ENCODE data around the gene SPAG16.

SPAG16 gene

DNA sequence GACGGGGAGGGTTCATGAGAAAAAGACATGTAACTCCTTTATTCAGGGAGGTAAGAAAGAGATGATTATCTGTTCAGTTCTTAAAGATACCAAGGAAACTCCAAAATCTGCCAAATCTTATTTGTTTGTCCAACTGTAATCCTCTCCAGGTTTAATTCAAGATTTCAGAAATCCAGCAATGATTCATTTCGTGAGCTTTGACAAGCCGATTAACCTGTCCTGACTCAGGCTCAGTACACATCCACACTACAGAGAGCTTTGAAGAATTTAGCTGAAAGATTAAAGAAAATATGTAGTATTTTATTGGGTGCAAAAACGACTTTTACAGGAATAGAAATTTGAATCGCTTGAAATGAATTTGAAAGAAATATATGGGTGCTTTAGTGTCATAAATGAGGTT is 1.1 kb downstream of the SPAG16 start:
- Histone ChIP-seq H3K9me3 (ENCODE audit: insufficient read depth, low read depth, low read length) (no peaks in the 10 kb centered on the region), H3K4me1 (ENCODE audit: insufficient read depth, low read length, poor library complexity, severe bottlenecking) (no peaks in the 10 kb centered on the region), H2AFZ (ENCODE audit: low read length) (no peak overlapping the region), H3K9me2 (replicated peaks; ENCODE audit: low read depth, low read length) (no peaks in the 10 kb centered on the region), H3F3A (ENCODE audit: low read depth) (no peaks in the 10 kb centered on the region), H3K4me2 (ENCODE audit: low read depth, low read length, poor library complexity, severe bottlenecking) (no peak overlapping the region), H4K20me1 (ENCODE audit: insufficient read depth, low read length, poor library complexity, severe bottlenecking) (no peaks in the 10 kb centered on the region), H3K4me3 (ENCODE audit: low read length, poor library complexity, severe bottlenecking) (no peak overlapping the region), H3K36me3 (ENCODE audit: insufficient read depth, low read length) (no peaks in the 10 kb centered on the region), H3K9ac (ENCODE audit: low read depth, low read length, poor library complexity, severe bottlenecking) (no peak overlapping the region), H3K79me2 (ENCODE audit: insufficient read depth, low read length) (no peaks in the 10 kb centered on the region), H3K27me3 (ENCODE audit: insufficient read depth, low read length, poor library complexity, severe bottlenecking) (no peaks in the 10 kb centered on the region)
- no peak for TF ChIP-seq EZH2phosphoT487 (IDR thresholded peaks at IDR 0.05; ENCODE audit: borderline replicate concordance)
- TF ChIP-seq, protein P1, sequence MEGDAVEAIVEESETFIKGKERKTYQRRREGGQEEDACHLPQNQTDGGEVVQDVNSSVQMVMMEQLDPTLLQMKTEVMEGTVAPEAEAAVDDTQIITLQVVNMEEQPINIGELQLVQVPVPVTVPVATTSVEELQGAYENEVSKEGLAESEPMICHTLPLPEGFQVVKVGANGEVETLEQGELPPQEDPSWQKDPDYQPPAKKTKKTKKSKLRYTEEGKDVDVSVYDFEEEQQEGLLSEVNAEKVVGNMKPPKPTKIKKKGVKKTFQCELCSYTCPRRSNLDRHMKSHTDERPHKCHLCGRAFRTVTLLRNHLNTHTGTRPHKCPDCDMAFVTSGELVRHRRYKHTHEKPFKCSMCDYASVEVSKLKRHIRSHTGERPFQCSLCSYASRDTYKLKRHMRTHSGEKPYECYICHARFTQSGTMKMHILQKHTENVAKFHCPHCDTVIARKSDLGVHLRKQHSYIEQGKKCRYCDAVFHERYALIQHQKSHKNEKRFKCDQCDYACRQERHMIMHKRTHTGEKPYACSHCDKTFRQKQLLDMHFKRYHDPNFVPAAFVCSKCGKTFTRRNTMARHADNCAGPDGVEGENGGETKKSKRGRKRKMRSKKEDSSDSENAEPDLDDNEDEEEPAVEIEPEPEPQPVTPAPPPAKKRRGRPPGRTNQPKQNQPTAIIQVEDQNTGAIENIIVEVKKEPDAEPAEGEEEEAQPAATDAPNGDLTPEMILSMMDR (conservative IDR thresholded peaks at IDR 0.05; ENCODE audit: low read length), result no peak

DNA sequence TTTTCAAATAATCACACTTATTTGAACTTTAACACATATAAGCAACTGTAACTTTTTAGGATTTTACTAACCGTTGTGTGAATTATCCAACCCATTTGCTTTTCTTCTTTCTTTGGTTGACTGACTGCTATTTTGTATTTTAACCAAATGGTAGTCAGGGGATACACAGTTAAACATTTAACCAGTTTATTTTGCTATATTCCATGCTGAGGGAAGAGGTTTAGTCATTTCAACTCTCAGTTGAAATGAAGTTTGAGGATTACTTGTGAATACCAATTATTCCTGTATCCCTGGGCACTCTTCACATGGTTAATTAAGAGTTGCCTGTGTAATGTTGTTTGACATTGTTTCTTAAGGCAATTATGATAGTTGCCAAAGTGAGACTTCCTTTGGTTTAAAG is 1.9 kb downstream of the SPAG16 start:
- no peaks in the 10 kb centered on the region for H3K79me2 ChIP-seq (ENCODE audit: insufficient read depth, low read length)

DNA sequence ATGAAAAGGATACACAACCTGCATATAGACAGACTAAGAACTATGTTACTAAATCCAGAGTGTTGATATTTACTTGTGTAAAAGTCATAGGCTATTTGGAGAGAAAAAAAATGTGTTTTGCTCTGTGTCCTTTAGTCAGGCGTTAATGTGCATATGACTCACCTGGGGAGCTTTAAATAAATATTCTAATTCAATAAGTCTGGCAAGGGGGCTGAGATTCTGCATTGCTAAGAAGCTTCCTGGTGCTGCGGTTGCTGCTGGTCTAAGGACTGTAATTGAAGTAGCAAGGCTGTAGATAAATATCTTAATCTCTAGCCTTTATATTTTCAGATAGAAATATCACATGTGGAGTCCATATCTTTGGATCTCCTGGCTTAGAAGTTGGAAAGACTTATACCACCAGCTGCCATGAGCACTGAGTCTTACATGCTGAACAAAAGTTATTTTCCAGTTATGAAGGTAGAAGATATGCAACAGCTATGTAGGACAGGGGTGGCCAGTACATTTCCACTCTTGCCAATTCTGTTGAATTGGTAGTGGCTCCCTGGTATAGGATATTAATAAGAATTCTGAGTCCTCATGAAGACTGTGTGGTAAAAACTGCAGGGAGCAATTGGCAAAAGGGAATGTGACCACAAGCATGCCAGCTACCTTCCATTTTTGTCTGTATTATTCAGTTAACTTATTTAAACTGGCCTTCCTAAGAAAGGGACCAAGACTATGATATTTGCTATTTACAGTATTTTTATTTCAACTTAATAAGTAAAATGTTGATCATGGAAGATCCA is 4.8 kb downstream of the SPAG16 start:
- H2AFZ ChIP-seq (ENCODE audit: low read length), result no peak overlapping the region
- H3F3A ChIP-seq (ENCODE audit: low read depth), result no peaks in the 10 kb centered on the region
- no peaks in the 10 kb centered on the region for H3K4me1 ChIP-seq (ENCODE audit: insufficient read depth, low read length, poor library complexity, severe bottlenecking)
- no peaks in the 10 kb centered on the region for H3K9me2 ChIP-seq (replicated peaks; ENCODE audit: low read depth, low read length)
- H3K9me3 ChIP-seq (ENCODE audit: insufficient read depth, low read depth, low read length), result no peaks in the 10 kb centered on the region
- no peaks in the 10 kb centered on the region for H3K27me3 ChIP-seq (ENCODE audit: insufficient read depth, low read length, poor library complexity, severe bottlenecking)
- no peaks in the 10 kb centered on the region for H4K20me1 ChIP-seq (ENCODE audit: insufficient read depth, low read length, poor library complexity, severe bottlenecking)
- H3K4me3 ChIP-seq (ENCODE audit: low read length, poor library complexity, severe bottlenecking), result no peak overlapping the region
- H3K4me2 ChIP-seq (ENCODE audit: low read depth, low read length, poor library complexity, severe bottlenecking), result no peak overlapping the region
- no peak overlapping the region for H3K9ac ChIP-seq (ENCODE audit: low read depth, low read length, poor library complexity, severe bottlenecking)
- no peaks in the 10 kb centered on the region for H3K79me2 ChIP-seq (ENCODE audit: insufficient read depth, low read length)
- TF ChIP-seq, protein P1 (conservative IDR thresholded peaks at IDR 0.05; ENCODE audit: low read length), result no peak
- no peak for TF ChIP-seq EZH2phosphoT487 (IDR thresholded peaks at IDR 0.05; ENCODE audit: borderline replicate concordance)
- no peaks in the 10 kb centered on the region for H3K36me3 ChIP-seq (ENCODE audit: insufficient read depth, low read length)

More for the DNA sequence above, 1.9 kb downstream of the SPAG16 start:
- H3F3A ChIP-seq (ENCODE audit: low read depth), result no peaks in the 10 kb centered on the region
- H4K20me1 ChIP-seq (ENCODE audit: insufficient read depth, low read length, poor library complexity, severe bottlenecking), result no peaks in the 10 kb centered on the region
- H3K9ac ChIP-seq (ENCODE audit: low read depth, low read length, poor library complexity, severe bottlenecking), result no peak overlapping the region
- no peak overlapping the region for H3K4me3 ChIP-seq (ENCODE audit: low read length, poor library complexity, severe bottlenecking)
- H3K36me3 ChIP-seq (ENCODE audit: insufficient read depth, low read length), result no peaks in the 10 kb centered on the region
- H3K27me3 ChIP-seq (ENCODE audit: insufficient read depth, low read length, poor library complexity, severe bottlenecking), result no peaks in the 10 kb centered on the region
- H2AFZ ChIP-seq (ENCODE audit: low read length), result no peak overlapping the region
- H3K9me3 ChIP-seq (ENCODE audit: insufficient read depth, low read depth, low read length), result no peaks in the 10 kb centered on the region
- H3K4me2 ChIP-seq (ENCODE audit: low read depth, low read length, poor library complexity, severe bottlenecking), result no peak overlapping the region
- H3K9me2 ChIP-seq (replicated peaks; ENCODE audit: low read depth, low read length), result no peaks in the 10 kb centered on the region
- TF ChIP-seq EZH2phosphoT487 (IDR thresholded peaks at IDR 0.05; ENCODE audit: borderline replicate concordance), result no peak
- TF ChIP-seq, protein P1 (conservative IDR thresholded peaks at IDR 0.05; ENCODE audit: low read length), result no peak
- H3K4me1 ChIP-seq (ENCODE audit: insufficient read depth, low read length, poor library complexity, severe bottlenecking), result no peaks in the 10 kb centered on the region
